OCI-LY1 (cell line): ENCODE results near the gene DDI2.
"Not testable (repeated sequence)": the region's sequence is repeated elsewhere in the genome, so short reads cannot be mapped to it uniquely, and the experiment has no call there.

Experiments
- H2AFZ ChIP-seq: fragments of 200-600 bp; sonication (generic), shearing (Covaris generic); 2 replicates; pipeline ENCODE4 v1.6.0; 2014; ENCODE audit warnings: antibody characterized with exemption, mild to moderate bottlenecking, low read length
- H3F3A ChIP-seq: fragments of 200-600 bp; sonication (generic), shearing (Covaris generic); 2 replicates; pipeline ENCODE4 v1.6.0; 2014; ENCODE audit warnings: mild to moderate bottlenecking, antibody characterized with exemption, low read length, moderate library complexity; ENCODE audit not compliant: insufficient read depth
- H3K27ac ChIP-seq: fragments of 200-600 bp; sonication (generic); 2 replicates; pipeline ENCODE4 v1.5.1; 2014; ENCODE audit warnings: low read length, mixed run types, mild to moderate bottlenecking, low read depth; ENCODE audit not compliant: poor library complexity, severe bottlenecking
- H3K27me3 ChIP-seq: fragments of 200-600 bp; sonication (generic); 2 replicates; pipeline ENCODE4 v1.6.0; 2014; ENCODE audit warnings: antibody characterized with exemption, mild to moderate bottlenecking, low read length, moderate library complexity; ENCODE audit not compliant: insufficient read depth
- H3K36me3 ChIP-seq: fragments of 200-600 bp; sonication (generic); 2 replicates; pipeline ENCODE4 v1.6.1; 2014; ENCODE audit warnings: mild to moderate bottlenecking, antibody characterized with exemption, low read length, moderate library complexity, mixed read lengths; ENCODE audit not compliant: insufficient read depth
- H3K4me1 ChIP-seq: fragments of 200-600 bp; sonication (generic); 2 replicates; pipeline ENCODE4 v1.5.1; 2014; ENCODE audit warnings: mild to moderate bottlenecking, low read length, moderate library complexity; ENCODE audit not compliant: insufficient read depth, severe bottlenecking
- H3K4me2 ChIP-seq: fragments of 200-600 bp; sonication (generic), shearing (Covaris generic); 2 replicates; pipeline ENCODE4 v1.6.1; 2014; ENCODE audit warnings: low read length
- H3K4me3 ChIP-seq: fragments of 200-600 bp; sonication (generic); 2 replicates; pipeline ENCODE4 v1.5.1; 2014; ENCODE audit warnings: low read length, low read depth, mild to moderate bottlenecking, mixed read lengths; ENCODE audit not compliant: poor library complexity, severe bottlenecking
- H3K79me2 ChIP-seq: fragments of 200-600 bp; shearing (Covaris generic); 2 replicates; pipeline ENCODE4 v1.6.1; 2016; ENCODE audit warnings: mixed run types, low read length, mixed read lengths; ENCODE audit not compliant: insufficient read depth
- H3K9ac ChIP-seq: fragments of 200-600 bp; sonication (generic), shearing (Covaris generic); 2 replicates; pipeline ENCODE4 v1.6.1; 2014; ENCODE audit warnings: mild to moderate bottlenecking, low read length, mixed read lengths
- H3K9me2 ChIP-seq: fragments of 200-600 bp; sonication (generic), shearing (Covaris generic); 2 replicates; pipeline ENCODE4 v1.6.1; 2014; ENCODE audit warnings: low read depth, mild to moderate bottlenecking, low read length, mixed read lengths
- H3K9me3 ChIP-seq: fragments of 200-600 bp; shearing (Covaris generic); 2 replicates; pipeline ENCODE4 v1.6.1; 2014; ENCODE audit warnings: low read length, mixed read lengths
- H4K20me1 ChIP-seq: fragments of 200-600 bp; sonication (generic), shearing (Covaris generic); 2 replicates; pipeline ENCODE4 v1.6.0; 2016; ENCODE audit warnings: mild to moderate bottlenecking, low read length; ENCODE audit not compliant: insufficient read depth
- CTCF ChIP-seq: fragments of 200-600 bp; sonication (generic), shearing (Covaris generic); IDR thresholded peaks from 2 replicates; pipeline ENCODE4 v1.5.1; 2017; ENCODE audit warnings: mild to moderate bottlenecking, antibody characterized with exemption, low read length, moderate library complexity, mixed read lengths
- EZH2 ChIP-seq: fragments of 200-600 bp; sonication (generic), shearing (Covaris generic); IDR thresholded peaks from 2 replicates; pipeline ENCODE4 v1.8.0; 2017; ENCODE audit warnings: borderline replicate concordance, mixed run types, mild to moderate bottlenecking, antibody characterized with exemption, low read length, moderate library complexity, mixed read lengths

Gene DDI2

GRCh38 chr1:15696956-15697521, 79.8 kb downstream of the DDI2 start:
- Histone ChIP-seq H3K27ac (peak overlapping the region; percentile 97), H2AFZ (no peak overlapping the region), H3K4me1 (peaks cover 38% of the 10 kb centered on the region), H3K9me2 (no peaks in the 10 kb centered on the region), H3K27me3 (no peaks in the 10 kb centered on the region), H3K79me2 (peaks cover 9% of the 10 kb centered on the region; the same call in 1 of the 2 replicates), H3K9ac (peak overlapping the region; percentile 63), H3K4me2 (peak overlapping the region; percentile 74), H3K4me3 (peak overlapping the region; percentile 50), H3K36me3 (no peaks in the 10 kb centered on the region), H4K20me1 (no peaks in the 10 kb centered on the region), H3F3A (no peaks in the 10 kb centered on the region), H3K9me3 (no peaks in the 10 kb centered on the region)
- TF ChIP-seq CTCF (no peak), EZH2 (no peak)

- H2AFZ ChIP-seq = no peak overlapping the region
- no peak overlapping the region for H3K9ac ChIP-seq
- no peaks in the 10 kb centered on the region for H3K27me3 ChIP-seq
- H3K9me2 ChIP-seq = no peaks in the 10 kb centered on the region
- no peaks in the 10 kb centered on the region for H4K20me1 ChIP-seq
- H3F3A ChIP-seq = no peaks in the 10 kb centered on the region
- no peaks in the 10 kb centered on the region for H3K9me3 ChIP-seq
- H3K4me1 ChIP-seq = peaks cover 38% of the 10 kb centered on the region
- TF ChIP-seq CTCF (no peak), EZH2 (no peak)
- no peaks in the 10 kb centered on the region for H3K36me3 ChIP-seq
- H3K27ac ChIP-seq = peak overlapping the region; percentile 97
- H3K4me2 ChIP-seq = no peak overlapping the region
- H3K4me3 ChIP-seq = no peak overlapping the region
- H3K79me2 ChIP-seq = peaks cover 5% of the 10 kb centered on the region; the same call in 1 of the 2 replicates
Measured at GRCh38 chr1:15698201-15698600, 80.9 kb downstream of the DDI2 start.

GRCh38 chr1:15699321-15699720, 82.1 kb downstream of the DDI2 start:
- not testable (repeated sequence) for H3K9me3 ChIP-seq, H3K9me2 ChIP-seq, H4K20me1 ChIP-seq, H3K36me3 ChIP-seq, H3K79me2 ChIP-seq, H3K4me2 ChIP-seq, H3K27me3 ChIP-seq, H3K4me3 ChIP-seq, H3K9ac ChIP-seq, H2AFZ ChIP-seq, H3F3A ChIP-seq, H3K27ac ChIP-seq
- peaks cover 38% of the 10 kb centered on the region for H3K4me1 ChIP-seq

GRCh38 chr1:15700508-15700907, 83.2 kb downstream of the DDI2 start:
- Histone ChIP-seq H3K9ac (no peak overlapping the region), H3K27ac (peak overlapping the region; percentile 38)

More at GRCh38 chr1:15700508-15700907, 83.2 kb downstream of the DDI2 start:
- Histone ChIP-seq H3F3A (no peaks in the 10 kb centered on the region), H4K20me1 (no peaks in the 10 kb centered on the region), H3K27me3 (no peaks in the 10 kb centered on the region), H3K9me3 (no peaks in the 10 kb centered on the region), H3K4me1 (peaks cover 29% of the 10 kb centered on the region), H3K4me2 (no peak overlapping the region), H3K9me2 (no peaks in the 10 kb centered on the region), H3K79me2 (peaks cover 5% of the 10 kb centered on the region; the same call in 1 of the 2 replicates), H3K4me3 (no peak overlapping the region), H3K36me3 (no peaks in the 10 kb centered on the region; the same call in 1 of the 2 replicates), H2AFZ (no peak overlapping the region)
- no peak for TF ChIP-seq CTCF
- no peak for TF ChIP-seq EZH2
